DMS114 treated with DMSO at 0.1 percent for 48 hours (cell line): ENCODE data around the gene BIRC5.
"Not testable (repeated sequence)": the region's sequence is repeated elsewhere in the genome, so short reads cannot be mapped to it uniquely, and the experiment has no call there.

ENCODE experiments used
- DNase-seq: peaks from one replicate; lab custom pipeline; 2025; ENCODE audit not compliant: unreplicated experiment; lab: John Stamatoyannopoulos, UW

The BIRC5 gene

GRCh38 chr17:78214016-78214705, at the start of gene BIRC5:
TSS of gene BIRC5 (plus strand) at chr17:78214253. CDS start at chr17:78214317, 64 bp downstream.
- peak; percentile 79 for DNase-seq

DNA sequence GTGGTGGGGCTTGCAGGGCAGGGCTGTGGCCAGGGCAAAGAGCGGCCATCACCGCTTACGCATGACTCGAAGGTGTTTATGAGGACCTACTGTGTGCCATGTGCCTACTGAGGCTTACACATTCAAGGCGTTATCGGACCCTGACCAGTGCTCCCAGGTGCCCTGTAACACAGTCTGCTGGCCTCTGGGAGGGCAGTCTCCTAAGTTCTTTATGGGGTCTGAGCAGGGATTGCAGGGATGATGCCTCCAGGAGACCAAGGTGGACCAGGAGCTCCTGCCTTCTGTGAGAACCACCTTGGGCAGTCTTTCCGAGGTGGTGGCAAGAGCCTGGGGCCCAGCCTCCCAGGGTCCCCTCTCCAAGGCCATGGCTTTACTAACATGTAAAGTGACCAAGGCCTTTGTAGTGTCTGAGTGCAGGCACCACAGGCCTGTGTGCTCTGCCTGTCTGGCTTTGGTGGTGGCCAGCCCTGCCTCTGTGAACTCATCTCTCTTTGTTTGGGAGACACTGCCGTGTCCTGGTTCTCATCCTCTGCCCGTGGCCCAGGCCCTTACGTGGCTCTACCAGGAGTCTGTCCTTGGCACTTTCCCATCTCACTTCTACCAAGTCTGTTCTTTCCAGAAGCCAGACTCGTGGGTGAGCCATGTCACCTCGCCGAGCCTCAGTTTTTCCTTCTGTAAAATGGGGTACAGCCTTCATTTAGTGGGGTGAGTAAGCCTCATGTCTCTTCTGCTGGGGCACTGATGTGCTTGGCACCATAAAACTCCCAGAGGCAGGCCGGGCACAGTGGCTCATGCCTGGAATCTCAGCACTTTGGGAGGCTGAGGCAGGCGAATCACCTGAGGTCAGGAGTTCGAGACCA, 49.1 kb upstream of the BIRC5 start:
- no peak for DNase-seq

GRCh38 chr17:78166416-78166815, 47.6 kb upstream of the BIRC5 start:
- DNase-seq = no peak

DNA sequence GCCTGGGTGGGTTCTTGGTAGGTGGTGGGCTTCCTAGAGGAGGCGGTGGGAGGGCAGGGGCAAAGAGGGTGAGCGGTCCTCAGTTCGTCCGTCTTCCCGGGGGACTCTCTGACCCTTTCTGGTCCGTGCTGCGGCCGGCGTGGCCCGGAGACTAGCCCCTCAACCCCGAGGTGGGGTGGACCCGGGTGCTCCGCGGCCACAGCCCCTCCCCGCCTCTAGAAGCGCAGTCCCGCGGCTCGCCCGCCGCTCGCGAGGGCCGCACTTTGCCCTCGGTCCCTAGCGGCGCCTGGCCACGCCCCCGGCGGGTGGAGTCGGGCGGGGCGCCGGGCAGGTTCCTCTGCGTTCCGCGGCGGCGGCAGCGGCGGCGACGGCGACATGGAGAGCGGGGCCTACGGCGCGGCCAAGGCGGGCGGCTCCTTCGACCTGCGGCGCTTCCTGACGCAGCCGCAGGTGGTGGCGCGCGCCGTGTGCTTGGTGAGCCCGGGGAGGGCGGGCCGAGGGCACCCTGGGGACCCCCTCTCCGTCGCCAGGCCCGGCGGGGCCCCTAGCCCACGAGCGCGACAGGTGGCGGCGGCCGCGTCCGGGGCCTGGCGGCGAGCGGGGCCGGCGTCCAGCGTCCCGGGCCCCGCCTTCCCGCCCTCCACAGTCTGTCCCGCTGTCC, 45.7 kb upstream of the BIRC5 start, which contains the start of gene SYNGR2:
TSS of gene SYNGR2 (plus strand) at position 340 of the 661 bp plus-strand sequence. CDS start at position 376, 36 bp downstream.
- DNase-seq = peak; percentile 54

GRCh38 chr17:78168903-78169793, 44.9 kb upstream of the BIRC5 start:
- DNase-seq = peak; percentile 46

DNA sequence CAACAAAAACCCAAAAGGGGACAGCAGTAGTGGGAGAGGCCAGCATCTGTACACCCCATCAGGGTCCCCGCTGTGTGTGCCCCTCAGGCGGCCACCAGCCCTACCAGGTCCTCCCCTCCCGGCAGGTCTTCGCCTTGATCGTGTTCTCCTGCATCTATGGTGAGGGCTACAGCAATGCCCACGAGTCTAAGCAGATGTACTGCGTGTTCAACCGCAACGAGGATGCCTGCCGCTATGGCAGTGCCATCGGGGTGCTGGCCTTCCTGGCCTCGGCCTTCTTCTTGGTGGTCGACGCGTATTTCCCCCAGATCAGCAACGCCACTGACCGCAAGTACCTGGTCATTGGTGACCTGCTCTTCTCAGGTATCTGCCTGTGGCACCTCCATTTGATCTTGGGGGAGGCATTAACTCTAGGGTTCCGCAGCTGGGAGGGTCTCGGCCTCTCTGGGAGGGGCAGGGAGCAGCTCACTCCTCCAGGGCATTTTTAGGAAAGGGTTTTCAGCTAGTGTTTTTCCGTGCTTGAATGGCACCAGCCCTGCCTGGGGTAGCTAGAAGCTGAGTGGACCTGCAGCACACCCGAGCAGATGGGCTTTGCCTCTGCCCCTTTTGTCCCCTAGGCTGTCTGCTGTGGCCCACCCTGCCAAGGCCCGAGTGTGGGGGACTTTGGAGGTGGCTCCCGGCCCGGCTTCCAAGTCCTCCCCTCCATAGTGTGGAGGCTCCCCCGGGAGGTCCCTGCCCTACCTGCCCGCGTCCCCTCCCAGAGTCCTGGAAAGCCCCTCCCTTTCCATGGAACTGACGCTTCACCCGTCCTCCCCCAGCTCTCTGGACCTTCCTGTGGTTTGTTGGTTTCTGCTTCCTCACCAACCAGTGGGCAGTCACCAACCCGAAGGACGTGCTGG, 43.1 kb upstream of the BIRC5 start:
- DNase-seq = no peak

DNA sequence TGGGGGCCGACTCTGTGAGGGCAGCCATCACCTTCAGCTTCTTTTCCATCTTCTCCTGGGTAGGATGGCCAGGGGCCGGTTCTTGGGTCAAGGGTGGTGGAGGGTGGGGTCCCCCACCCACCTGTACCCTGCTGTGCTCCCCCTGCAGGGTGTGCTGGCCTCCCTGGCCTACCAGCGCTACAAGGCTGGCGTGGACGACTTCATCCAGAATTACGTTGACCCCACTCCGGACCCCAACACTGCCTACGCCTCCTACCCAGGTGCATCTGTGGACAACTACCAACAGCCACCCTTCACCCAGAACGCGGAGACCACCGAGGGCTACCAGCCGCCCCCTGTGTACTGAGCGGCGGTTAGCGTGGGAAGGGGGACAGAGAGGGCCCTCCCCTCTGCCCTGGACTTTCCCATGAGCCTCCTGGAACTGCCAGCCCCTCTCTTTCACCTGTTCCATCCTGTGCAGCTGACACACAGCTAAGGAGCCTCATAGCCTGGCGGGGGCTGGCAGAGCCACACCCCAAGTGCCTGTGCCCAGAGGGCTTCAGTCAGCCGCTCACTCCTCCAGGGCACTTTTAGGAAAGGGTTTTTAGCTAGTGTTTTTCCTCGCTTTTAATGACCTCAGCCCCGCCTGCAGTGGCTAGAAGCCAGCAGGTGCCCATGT, 42.3 kb upstream of the BIRC5 start:
- DNase-seq = not testable (repeated sequence)

DNA sequence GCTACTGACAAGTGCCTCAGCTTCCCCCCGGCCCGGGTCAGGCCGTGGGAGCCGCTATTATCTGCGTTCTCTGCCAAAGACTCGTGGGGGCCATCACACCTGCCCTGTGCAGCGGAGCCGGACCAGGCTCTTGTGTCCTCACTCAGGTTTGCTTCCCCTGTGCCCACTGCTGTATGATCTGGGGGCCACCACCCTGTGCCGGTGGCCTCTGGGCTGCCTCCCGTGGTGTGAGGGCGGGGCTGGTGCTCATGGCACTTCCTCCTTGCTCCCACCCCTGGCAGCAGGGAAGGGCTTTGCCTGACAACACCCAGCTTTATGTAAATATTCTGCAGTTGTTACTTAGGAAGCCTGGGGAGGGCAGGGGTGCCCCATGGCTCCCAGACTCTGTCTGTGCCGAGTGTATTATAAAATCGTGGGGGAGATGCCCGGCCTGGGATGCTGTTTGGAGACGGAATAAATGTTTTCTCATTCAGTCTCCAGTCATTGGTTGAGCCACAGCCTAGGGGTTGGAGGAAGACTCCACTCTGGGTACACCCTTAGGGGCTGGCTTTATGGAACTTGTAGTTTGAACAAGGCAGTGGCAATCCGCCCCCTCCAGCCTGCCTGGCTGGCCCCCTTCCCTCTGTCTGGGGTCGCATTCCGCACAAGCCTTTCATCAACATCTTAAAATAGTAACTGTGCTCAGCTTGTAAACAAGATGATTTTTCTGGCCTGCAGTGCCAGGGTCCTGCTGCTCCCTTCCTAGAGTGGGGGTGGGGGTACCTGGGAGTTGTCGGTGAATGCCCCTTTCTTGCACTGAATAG, 41.6 kb upstream of the BIRC5 start:
- DNase-seq = peak; percentile 21

GRCh38 chr17:78173097-78173715, 40.8 kb upstream of the BIRC5 start:
- no peak for DNase-seq

DNA sequence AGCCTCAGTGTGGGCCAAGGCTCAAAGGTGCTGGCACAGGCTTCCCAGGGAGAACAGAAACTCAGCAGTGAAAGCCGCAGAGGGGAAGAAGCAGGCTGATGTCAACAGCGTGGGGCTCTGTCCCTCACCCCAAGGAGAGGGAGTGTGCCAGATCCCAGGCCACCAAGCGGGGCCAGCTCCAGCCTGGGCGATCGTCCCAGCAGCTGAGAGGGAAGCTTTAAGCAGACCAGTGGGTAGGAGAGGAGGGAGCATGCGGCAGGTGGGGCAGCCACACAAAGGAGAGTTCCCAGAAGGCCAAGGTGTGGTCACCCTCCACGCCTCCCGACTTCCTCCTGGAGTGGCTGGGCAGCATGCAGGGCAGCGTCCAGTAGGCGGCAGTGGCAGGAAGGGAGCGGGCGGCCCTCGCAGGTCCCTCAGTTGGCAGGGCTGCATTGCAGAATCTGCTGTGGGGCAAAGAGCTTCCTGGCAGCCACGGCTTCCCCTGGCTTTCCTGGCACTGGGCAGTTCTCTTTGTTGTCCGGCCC, 39.6 kb upstream of the BIRC5 start:
- DNase-seq = no peak

- DNase-seq = no peak
These were observed 39.0 kb upstream of the BIRC5 start for GRCh38 chr17:78174870-78175642.

DNA sequence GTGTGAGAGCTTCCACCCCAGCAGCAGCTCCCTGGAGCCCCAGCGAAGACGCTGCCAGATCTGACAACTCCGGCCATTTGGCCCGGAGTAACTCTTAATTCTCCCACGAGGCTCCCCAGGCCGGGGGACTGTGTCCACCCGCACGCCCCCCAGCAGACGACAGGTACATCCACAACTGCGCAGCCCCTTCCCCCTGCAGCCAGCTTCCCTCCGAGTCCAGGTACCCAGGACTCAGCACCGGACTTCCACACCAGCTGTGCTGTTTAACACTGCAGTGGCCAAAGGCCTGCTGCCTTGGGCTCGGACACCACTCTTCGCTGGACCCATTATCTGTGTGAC, 38.4 kb upstream of the BIRC5 start:
- no peak for DNase-seq

- no peak for DNase-seq
These were observed 37.5 kb upstream of the BIRC5 start for GRCh38 chr17:78176548-78177025.

DNA sequence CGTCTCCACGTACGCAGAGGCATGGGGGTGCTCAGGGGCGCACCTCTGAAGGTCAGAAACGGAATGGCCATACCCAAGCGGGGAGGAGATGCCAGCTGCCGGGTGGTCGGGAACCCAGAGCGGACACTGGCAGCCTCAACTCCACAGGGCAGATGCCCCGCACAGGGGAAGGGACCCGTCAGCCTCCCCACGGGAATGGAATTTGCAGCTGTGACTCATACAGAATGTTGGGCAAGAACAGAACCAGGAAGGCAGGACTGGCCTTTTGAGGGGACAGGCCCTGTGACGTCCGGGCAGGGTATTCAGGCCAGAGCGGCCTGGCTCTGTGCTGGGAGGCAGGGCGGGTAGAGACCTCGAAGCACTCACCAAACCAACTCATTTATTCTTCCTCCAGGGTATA, 34.7 kb upstream of the BIRC5 start:
- no peak for DNase-seq

DNA sequence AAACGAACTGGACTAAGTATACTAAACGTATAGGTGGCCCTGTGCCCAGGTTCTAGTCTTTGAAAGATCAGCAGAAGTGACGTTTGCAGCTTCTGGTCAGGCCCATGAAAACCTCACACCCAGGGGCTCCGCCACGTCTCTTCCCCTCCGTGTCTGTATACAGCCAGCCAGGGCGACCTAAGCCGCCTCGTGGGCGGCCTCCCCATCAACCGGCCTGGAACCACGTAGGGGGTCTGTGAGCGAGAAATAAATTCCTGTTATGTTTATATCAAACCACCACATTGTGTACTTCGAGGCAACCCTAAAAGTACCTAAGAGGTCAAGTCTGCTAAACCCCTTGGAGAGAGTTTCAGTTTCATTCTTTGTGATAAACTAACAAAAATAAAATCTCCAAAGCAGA, 34.0 kb upstream of the BIRC5 start:
- no peak for DNase-seq

GRCh38 chr17:78180508-78180907, 33.5 kb upstream of the BIRC5 start:
- DNase-seq = no peak

DNA sequence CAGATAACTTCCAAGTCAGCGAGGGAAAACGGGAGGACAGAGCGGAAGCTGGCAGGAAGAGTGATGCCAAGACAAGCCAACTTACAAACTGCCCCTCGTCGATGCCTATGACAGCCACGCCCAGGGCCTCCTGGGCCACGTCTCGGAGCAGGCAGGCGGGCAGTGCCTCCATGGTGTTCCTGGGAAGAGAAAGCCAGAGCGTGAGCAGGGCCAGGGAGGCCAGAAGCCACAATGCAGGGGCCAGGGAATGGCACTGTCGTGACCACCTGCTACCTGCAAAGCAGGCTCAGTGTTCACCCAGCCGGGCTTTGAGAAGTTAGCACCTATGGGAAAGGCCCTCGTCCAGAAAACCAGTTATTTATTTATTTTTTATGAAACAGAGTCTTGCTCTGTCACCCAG, 31.5 kb upstream of the BIRC5 start:
- DNase-seq = no peak
